Neutrophil (primary cell): Measurements from ENCODE around the gene PPIB.

Experiments used
- H3K27ac ChIP-seq: fragments of 200-600 bp; sonication (generic); 2 replicates; pipeline ENCODE4 v1.5.1; 2016; ENCODE audit warnings: mild to moderate bottlenecking, moderate library complexity
- H3K27me3 ChIP-seq: fragments of 200-600 bp; sonication (generic); 2 replicates; pipeline ENCODE4 v1.6.0; 2016; ENCODE audit warnings: mild to moderate bottlenecking
- H3K36me3 ChIP-seq: fragments of 200-600 bp; sonication (generic); 2 replicates; pipeline ENCODE4 v1.5.1; 2017
- H3K4me1 ChIP-seq, 2 experiments: fragments of 200-600 bp in 1 of 2; sonication (generic) in 1 of 2; 1 replicate in 1 of 2; 2 replicates in 1 of 2; pipeline versions ENCODE4 v1.5.1 to v1.6.1; 2013 to 2016; ENCODE audit warnings: low read depth in 1 of 2, low read length in 1 of 2, mild to moderate bottlenecking in 1 of 2, moderate library complexity in 1 of 2; ENCODE audit not compliant: control insufficient read depth in 1 of 2, insufficient read depth in 1 of 2
- H3K4me3 ChIP-seq, 2 experiments: fragments of 200-600 bp in 1 of 2; sonication (generic) in 1 of 2; 1 replicate in 1 of 2; 2 replicates in 1 of 2; pipeline ENCODE4 v1.5.1; 2013 to 2016; ENCODE audit warnings: low read depth in 1 of 2, low read length in 1 of 2, mild to moderate bottlenecking in 1 of 2, moderate library complexity in 1 of 2
- H3K9me3 ChIP-seq: fragments of 200-600 bp; sonication (generic); 2 replicates; pipeline ENCODE4 v1.5.1; 2016
- TF ChIP-seq, protein P1 (sequence below): fragments of 200-600 bp; sonication (generic); IDR thresholded peaks from 2 replicates; pipeline ENCODE4 v1.5.1; 2016; ENCODE audit warnings: antibody characterized with exemption

The PPIB gene

DNA sequence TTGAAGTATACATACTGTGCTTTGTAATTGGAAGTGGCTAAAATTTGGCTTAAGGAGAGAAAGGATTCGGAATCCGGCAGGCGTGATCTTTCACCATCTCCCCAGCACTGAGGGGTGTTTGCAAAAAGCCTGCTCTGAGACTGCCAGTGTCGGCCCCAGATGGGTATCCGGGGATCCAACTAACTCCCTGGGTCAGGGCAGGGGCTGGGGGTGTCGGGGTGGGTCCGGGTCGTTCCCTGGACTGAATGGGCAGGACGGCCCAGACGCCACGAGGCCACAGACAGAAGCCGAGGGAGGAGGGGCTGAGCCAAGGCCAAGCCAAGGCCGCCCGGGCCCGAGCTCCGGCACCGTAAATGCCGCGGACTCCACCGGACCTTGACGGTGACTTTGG is 349 bp downstream of the PPIB start:
- Histone ChIP-seq H3K4me3 (peak overlapping the region; percentile 78), H3K9me3 (no peaks in the 10 kb centered on the region), H3K27me3 (no peaks in the 10 kb centered on the region), H3K36me3 (peaks cover 40% of the 10 kb centered on the region), H3K4me1 (peaks cover 40 to 43% of the 10 kb centered on the region in 2 experiments), H3K27ac (peak overlapping the region; percentile 94)
- TF ChIP-seq, protein P1, sequence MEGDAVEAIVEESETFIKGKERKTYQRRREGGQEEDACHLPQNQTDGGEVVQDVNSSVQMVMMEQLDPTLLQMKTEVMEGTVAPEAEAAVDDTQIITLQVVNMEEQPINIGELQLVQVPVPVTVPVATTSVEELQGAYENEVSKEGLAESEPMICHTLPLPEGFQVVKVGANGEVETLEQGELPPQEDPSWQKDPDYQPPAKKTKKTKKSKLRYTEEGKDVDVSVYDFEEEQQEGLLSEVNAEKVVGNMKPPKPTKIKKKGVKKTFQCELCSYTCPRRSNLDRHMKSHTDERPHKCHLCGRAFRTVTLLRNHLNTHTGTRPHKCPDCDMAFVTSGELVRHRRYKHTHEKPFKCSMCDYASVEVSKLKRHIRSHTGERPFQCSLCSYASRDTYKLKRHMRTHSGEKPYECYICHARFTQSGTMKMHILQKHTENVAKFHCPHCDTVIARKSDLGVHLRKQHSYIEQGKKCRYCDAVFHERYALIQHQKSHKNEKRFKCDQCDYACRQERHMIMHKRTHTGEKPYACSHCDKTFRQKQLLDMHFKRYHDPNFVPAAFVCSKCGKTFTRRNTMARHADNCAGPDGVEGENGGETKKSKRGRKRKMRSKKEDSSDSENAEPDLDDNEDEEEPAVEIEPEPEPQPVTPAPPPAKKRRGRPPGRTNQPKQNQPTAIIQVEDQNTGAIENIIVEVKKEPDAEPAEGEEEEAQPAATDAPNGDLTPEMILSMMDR: no peak

DNA sequence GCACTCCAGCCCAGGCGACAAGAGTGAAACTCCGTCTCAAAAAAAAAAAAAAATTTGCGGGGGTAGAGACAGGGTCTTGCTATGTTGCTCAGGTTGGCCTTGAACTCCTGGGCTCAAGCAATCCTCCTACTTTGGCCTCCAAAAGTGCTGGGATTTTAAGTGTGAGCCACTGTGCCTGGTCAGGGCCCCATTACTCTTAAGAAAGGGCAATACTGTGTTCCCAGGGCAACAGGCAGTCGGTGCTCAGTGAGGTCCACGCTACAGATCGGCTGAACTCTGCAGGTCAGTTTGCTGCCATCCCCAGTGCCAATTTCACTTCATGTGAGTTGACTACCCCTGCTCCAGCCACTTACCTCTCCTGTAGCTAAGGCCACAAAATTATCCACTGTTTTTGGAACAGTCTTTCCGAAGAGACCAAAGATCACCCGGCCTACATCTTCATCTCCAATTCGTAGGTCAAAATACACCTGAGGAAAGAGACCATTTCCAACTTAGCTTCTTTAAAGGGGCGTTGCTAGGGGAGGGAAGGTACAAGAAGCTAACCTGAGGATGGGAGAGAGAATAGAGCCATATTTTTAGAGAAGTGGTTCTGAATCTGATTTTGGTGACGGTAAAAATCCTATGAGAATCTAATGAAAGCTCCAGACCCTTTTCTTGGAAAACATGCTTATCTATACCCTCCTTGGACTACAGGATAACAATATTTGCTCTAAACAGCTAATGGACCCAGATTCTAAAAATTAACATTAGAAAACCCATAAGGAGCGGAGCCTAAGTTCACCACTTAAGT is 939 bp downstream of the PPIB start:
- Histone ChIP-seq H3K36me3 (peaks cover 46% of the 10 kb centered on the region), H3K9me3 (no peaks in the 10 kb centered on the region), H3K27me3 (no peaks in the 10 kb centered on the region), H3K27ac (peak overlapping the region; percentile 94), H3K4me1 (peaks cover 40 to 43% of the 10 kb centered on the region in 2 experiments), H3K4me3 (peak overlapping the region; percentile 78)
- TF ChIP-seq, protein P1: no peak

DNA sequence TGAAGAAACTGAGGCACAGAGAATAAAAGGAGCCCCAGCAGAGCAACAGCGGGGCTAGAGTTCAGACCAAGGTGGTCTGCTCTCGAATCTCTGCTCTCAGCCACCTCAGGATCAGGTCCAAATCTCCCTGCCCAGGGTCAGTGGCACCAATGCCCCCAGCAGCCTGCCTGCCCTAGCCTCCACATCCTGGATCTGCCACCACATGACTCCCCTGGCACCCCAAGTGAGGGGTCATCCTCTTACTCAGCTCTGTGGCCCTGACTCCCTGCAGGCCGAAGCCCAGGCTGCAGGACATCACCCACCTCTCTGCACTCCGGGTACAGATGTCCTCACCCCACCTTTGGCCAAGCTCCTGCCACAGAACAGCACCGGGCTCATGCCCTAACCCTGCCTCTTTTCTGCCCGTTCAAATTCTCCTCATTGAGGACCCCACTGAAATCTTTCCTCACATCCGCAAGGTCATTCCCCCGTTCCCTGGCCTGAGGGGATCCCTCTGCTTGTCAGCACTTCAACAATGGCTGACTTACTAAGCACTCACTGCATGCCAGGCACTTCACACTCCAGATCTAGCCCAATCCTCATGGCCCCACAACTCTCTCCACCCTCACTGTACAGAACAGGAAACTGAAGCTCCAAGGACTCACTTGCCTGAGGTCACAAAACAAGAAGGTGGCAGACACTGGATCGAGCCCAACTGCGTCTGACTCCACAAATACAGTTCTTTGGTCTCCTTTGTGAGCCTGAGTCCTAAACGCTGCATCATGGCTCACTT is 4.3 kb downstream of the PPIB start:
- Histone ChIP-seq H3K36me3 (peaks cover 78% of the 10 kb centered on the region), H3K27ac (no peak overlapping the region), H3K27me3 (no peaks in the 10 kb centered on the region), H3K9me3 (no peaks in the 10 kb centered on the region), H3K4me3 (no peak overlapping the region), H3K4me1 (peaks cover 19 to 23% of the 10 kb centered on the region in 2 experiments)
- TF ChIP-seq, protein P1: no peak

DNA sequence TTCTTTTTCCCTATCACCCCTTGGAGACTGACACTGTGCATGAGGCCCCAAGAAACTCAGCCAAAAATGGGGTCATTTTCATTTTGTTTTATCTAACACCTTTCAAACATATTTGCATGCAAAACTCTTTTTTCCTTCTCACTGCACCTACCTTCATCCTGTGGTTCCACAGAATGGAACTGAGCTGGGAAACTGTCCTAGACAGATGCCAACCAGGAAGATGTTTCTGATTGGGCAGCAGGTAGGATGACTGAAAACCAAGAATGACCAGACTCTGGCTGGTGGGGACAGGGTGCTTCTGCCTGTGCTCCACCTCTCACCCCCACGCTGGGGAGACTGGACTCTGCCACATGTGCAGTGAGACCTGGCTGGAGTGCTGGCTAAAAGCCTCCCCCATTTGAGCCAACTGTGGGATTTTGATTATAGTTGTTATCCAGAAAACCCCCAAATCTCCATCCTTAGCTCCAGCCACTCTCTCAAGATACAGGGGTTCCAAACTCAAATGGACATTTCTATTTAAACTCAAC is 5.2 kb downstream of the PPIB start:
- Histone ChIP-seq H3K9me3 (no peaks in the 10 kb centered on the region), H3K27me3 (peaks cover 9% of the 10 kb centered on the region), H3K36me3 (peaks cover 78% of the 10 kb centered on the region), H3K4me3 (no peak overlapping the region), H3K4me1 (peaks cover 26 to 27% of the 10 kb centered on the region in 2 experiments), H3K27ac (peak overlapping the region; percentile 18)
- TF ChIP-seq, protein P1: no peak

DNA sequence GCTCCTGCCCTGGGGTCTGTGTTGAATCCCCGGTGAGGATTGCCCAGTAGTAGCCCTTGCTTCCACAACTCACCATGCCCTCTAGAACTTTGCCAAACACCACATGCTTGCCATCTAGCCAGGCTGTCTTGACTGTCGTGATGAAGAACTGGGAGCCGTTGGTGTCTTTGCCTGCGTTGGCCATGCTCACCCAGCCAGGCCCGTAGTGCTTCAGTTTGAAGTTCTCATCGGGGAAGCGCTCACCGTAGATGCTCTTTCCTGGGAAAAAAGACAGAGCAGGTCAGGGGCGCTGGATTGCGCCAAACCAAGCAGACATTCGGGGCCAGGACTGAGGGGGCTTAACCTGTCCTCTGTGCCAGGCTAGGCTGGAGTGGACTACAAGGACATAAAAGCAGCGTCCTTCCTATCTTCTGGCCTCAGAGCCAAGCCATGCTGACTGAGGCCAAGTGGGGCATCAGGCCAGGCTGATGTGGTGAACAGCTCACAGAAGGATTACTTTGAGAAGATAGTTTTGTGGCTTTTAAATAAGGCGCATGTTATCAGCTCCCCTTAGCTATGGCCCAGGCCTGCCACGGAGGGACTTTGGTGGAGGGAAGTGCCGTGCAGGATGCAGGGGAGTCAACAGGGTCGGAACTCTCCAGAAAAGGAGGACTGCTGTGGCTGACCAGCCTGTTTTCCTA is 6.0 kb downstream of the PPIB start:
- TF ChIP-seq, protein P1: no peak
- no peak overlapping the region for H3K27ac ChIP-seq
- no peak overlapping the region for H3K4me3 ChIP-seq
- H3K9me3 ChIP-seq: no peaks in the 10 kb centered on the region
- peaks cover 17% of the 10 kb centered on the region for H3K27me3 ChIP-seq
- peaks cover 78% of the 10 kb centered on the region for H3K36me3 ChIP-seq
- H3K4me1 ChIP-seq: peaks cover 28% of the 10 kb centered on the region in 2 experiments
